HCT116 (cell line): Measurements from ENCODE around the gene FNDC1.

Experiments used
- EZH2 ChIP-seq: fragments of 200-600 bp; sonication (generic); IDR thresholded peaks from 2 replicates; pipeline ENCODE4 v1.6.1; 2017; ENCODE audit warnings: antibody characterized with exemption, mixed run types
- POLR2A ChIP-seq: IDR thresholded peaks from 2 replicates; pipeline ENCODE4 v1.7.0; 2011; ENCODE audit warnings: borderline replicate concordance; ENCODE audit not compliant: insufficient read depth, insufficient read length; ENCODE audit errors: extremely low read depth
- POLR2AphosphoS5 ChIP-seq: IDR thresholded peaks from 2 replicates; pipeline ENCODE4 v1.6.1; 2011; ENCODE audit warnings: mild to moderate bottlenecking, low read depth, low read length, moderate library complexity
- TCF7L2 ChIP-seq: IDR thresholded peaks from 2 replicates; pipeline ENCODE4 v1.7.0; 2011; ENCODE audit warnings: borderline replicate concordance, inconsistent platforms; ENCODE audit not compliant: insufficient read depth, insufficient read length; ENCODE audit errors: extremely low read depth
- TF ChIP-seq, protein P1 (sequence below), 3 experiments: fragments of 200-600 bp in 1 of 3; sonication (generic) in 1 of 3; IDR thresholded peaks in 2 of 3; conservative IDR thresholded peaks in 1 of 3; 2 replicates each; pipeline ENCODE4 v1.5.1; 2012 to 2017; ENCODE audit warnings: low read depth in 2 of 3, low read length in 2 of 3, antibody characterized with exemption in 1 of 3, borderline replicate concordance in 1 of 3, control low read depth in 1 of 3, mild to moderate bottlenecking in 1 of 3, mixed read lengths in 1 of 3, mixed run types in 1 of 3, moderate library complexity in 1 of 3; ENCODE audit not compliant: insufficient read depth in 1 of 3
- TF ChIP-seq, protein P2 (sequence below): IDR thresholded peaks from 2 replicates; pipeline ENCODE4 v1.6.1; 2011; ENCODE audit warnings: mild to moderate bottlenecking, low read length, moderate library complexity; ENCODE audit not compliant: insufficient replicate concordance; ENCODE audit errors: extremely low read depth

DNA sequence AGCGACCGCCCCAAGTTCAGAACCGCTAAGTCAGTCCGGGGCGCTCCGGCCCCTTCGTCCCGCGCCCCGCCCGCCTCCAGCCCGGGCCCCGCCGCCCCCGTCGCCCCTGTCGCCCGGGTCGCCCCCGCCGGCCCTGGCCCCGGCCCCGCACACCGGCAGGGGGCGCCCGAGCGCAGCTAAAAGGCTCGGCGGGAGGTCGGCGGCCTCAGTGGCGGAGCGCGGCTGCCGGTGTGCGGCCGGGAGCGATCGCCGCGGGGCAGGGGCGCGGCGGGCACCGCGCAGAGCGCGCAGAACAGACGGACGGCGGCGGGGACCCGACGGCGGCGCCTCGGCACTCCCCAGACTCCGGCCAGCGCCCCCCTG, at the start of gene FNDC1:
- no peak for TF ChIP-seq EZH2
- TF ChIP-seq, protein P1, sequence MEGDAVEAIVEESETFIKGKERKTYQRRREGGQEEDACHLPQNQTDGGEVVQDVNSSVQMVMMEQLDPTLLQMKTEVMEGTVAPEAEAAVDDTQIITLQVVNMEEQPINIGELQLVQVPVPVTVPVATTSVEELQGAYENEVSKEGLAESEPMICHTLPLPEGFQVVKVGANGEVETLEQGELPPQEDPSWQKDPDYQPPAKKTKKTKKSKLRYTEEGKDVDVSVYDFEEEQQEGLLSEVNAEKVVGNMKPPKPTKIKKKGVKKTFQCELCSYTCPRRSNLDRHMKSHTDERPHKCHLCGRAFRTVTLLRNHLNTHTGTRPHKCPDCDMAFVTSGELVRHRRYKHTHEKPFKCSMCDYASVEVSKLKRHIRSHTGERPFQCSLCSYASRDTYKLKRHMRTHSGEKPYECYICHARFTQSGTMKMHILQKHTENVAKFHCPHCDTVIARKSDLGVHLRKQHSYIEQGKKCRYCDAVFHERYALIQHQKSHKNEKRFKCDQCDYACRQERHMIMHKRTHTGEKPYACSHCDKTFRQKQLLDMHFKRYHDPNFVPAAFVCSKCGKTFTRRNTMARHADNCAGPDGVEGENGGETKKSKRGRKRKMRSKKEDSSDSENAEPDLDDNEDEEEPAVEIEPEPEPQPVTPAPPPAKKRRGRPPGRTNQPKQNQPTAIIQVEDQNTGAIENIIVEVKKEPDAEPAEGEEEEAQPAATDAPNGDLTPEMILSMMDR (IDR thresholded peaks at IDR 0.05 in 2 of 3, conservative IDR thresholded peaks at IDR 0.05 in 1 of 3; ENCODE audit: borderline replicate concordance in 1 of 3, insufficient read depth in 1 of 3, low read depth in 2 of 3, low read length in 2 of 3) = peak in 1 of 3 experiments; percentile 25; a peak in 1 of 6 replicates
- TF ChIP-seq TCF7L2 = no peak
- no peak for TF ChIP-seq POLR2AphosphoS5
- no peak for TF ChIP-seq POLR2A
- TF ChIP-seq, protein P2, sequence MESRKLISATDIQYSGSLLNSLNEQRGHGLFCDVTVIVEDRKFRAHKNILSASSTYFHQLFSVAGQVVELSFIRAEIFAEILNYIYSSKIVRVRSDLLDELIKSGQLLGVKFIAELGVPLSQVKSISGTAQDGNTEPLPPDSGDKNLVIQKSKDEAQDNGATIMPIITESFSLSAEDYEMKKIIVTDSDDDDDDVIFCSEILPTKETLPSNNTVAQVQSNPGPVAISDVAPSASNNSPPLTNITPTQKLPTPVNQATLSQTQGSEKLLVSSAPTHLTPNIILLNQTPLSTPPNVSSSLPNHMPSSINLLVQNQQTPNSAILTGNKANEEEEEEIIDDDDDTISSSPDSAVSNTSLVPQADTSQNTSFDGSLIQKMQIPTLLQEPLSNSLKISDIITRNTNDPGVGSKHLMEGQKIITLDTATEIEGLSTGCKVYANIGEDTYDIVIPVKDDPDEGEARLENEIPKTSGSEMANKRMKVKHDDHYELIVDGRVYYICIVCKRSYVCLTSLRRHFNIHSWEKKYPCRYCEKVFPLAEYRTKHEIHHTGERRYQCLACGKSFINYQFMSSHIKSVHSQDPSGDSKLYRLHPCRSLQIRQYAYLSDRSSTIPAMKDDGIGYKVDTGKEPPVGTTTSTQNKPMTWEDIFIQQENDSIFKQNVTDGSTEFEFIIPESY = no peak
